ENCODE data around the gene TRAF3IP3.

TRAF3IP3 gene

DNA sequence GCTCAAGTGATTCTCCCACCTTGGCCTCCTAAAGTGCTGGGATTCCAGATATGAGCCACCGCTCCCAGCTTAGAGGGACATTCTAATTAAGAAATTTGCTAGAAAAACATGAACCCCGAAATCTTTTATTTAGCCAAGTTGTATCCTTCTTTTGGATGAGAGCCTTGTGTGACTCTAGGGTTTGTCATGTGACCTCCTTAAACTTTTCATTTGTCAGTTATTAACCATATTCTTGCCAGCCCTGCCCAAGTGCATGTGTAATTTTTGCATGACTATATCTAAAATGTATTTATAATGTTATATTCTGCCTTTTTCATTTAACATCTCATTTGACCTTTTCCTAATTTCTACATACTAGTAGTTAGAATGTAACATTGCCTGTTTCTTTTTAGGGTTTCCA lies 73.9 kb downstream of the TRAF3IP3 start:
- DNase-seq (ENCODE audit: low spot score): no peak

DNA sequence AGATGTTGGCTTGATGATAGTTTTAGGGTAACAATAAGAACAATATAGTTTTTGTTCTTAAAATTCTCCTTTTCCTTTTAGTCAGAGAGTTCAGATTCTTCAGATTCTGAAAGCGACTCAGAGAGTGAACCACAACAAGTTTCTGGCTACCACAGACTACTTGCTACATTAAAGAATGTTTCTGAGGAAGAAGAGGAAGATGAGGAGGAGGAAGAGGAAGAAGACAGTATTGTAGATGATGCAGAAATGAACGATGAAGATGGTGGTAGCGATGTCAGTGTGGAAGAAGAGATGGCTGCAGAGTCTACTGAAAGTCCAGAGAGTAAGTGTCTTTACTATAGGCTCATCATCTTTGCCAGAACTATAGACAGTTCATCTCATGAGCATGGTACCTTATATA lies 74.9 kb downstream of the TRAF3IP3 start:
- DNase-seq (ENCODE audit: low spot score): no peak

DNA sequence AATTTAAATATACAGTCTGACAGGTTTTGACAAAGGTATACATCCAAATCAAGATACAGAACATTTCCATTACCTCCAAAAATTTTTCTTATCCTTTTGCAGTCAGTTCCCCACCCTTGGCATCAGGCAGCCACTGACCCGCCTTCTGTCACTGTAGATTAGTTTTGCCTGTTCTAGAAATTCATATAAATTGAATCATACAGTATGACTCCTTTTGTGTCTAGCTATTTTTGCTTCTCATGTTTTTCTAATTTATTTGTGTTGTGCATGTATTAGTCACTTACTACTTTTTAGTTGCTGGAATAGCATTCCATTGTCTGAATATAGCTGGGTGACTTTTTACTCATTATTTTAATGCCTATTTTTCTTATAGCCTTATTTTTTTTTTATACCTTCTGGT lies 75.8 kb downstream of the TRAF3IP3 start:
- no peak for DNase-seq (ENCODE audit: low spot score)
